Stimulated activated naive B cell treated with anti-CD40 and anti-IgM and Interleukin-4, amounts not matched to agents 10 μg/mL and 1 μg/mL and 100 μg/mL, for 72 hours (primary cell): ENCODE data around the gene CEP112.
"Not testable (repeated sequence)": the region's sequence is repeated elsewhere in the genome, so short reads cannot be mapped to it uniquely, and the experiment has no call there.

ENCODE experiments used
- ATAC-seq, 2 donors: fragments of 150-1000 bp; cut with Tn5 transposase; replicated peaks; 2 replicates each; pipeline ENCODE4 v1.10.0; 2021; ENCODE audit warnings: moderate library complexity in 1 of 2
- DNase-seq: peaks from one replicate; pipeline ENCODE4 v3.0.0; 2021
- H3K27ac Mint-ChIP-seq: one replicate; pipeline ENCODE4 v1.8.0; 2022; ENCODE audit warnings: mild to moderate bottlenecking, mixed read lengths
- H3K27me3 Mint-ChIP-seq, 2 donors: one replicate each; pipeline ENCODE4 v1.8.0; 2022; ENCODE audit warnings: mixed read lengths in 2 of 2
- H3K36me3 Mint-ChIP-seq, 2 donors: one replicate each; pipeline ENCODE4 v1.8.0; 2022; ENCODE audit warnings: mixed read lengths in 2 of 2, mild to moderate bottlenecking in 1 of 2
- H3K4me1 Mint-ChIP-seq, 2 donors: one replicate each; pipeline ENCODE4 v1.8.0; 2022; ENCODE audit warnings: mixed read lengths in 2 of 2, mild to moderate bottlenecking in 1 of 2
- H3K4me3 Mint-ChIP-seq, 2 donors: one replicate each; pipeline ENCODE4 v1.8.0; 2022; ENCODE audit warnings: mild to moderate bottlenecking in 2 of 2, mixed read lengths in 2 of 2, moderate library complexity in 1 of 2
- H3K9me3 Mint-ChIP-seq, 2 donors: one replicate each; pipeline ENCODE4 v1.8.0; 2022; ENCODE audit warnings: mixed read lengths in 2 of 2, mild to moderate bottlenecking in 1 of 2

Gene CEP112

GRCh38 chr17:65855675-65856074 is 336.3 kb downstream of the CEP112 start:
- H3K27ac Mint-ChIP-seq = no peak overlapping the region
- no peaks in the 10 kb centered on the region for H3K9me3 Mint-ChIP-seq
- ATAC-seq = no peak
- no peaks in the 10 kb centered on the region for H3K4me1 Mint-ChIP-seq
- H3K36me3 Mint-ChIP-seq = no peaks in the 10 kb centered on the region
- peaks cover 0 to under 1% of the 10 kb centered on the region in 2 donors for H3K27me3 Mint-ChIP-seq
- no peak overlapping the region for H3K4me3 Mint-ChIP-seq
- DNase-seq = no peak

DNA sequence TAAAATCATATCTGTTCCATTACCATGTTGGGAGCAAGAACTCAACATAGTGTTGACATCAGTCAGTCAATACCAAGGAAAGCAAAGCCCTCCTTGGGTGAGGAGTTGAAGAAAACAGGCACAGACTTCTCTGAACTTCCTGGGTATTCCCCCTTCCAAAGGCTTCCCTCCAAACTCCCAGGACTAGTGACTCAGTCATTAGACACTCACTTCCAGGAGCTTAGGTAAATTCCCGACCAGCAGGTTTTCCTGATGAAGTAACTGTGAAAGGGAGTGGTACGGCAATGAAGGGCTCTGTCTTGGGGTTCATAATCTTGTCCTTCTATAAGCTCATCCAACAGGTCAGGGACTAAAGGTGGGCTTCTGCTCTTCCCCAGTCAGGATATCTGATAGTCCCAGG is 336.7 kb downstream of the CEP112 start:
- ATAC-seq (no peak), DNase-seq (no peak)
- H3K9me3 Mint-ChIP-seq = no peaks in the 10 kb centered on the region
- H3K4me1 Mint-ChIP-seq = no peaks in the 10 kb centered on the region
- no peaks in the 10 kb centered on the region for H3K36me3 Mint-ChIP-seq
- no peak overlapping the region for H3K4me3 Mint-ChIP-seq
- H3K27ac Mint-ChIP-seq = no peak overlapping the region
- H3K27me3 Mint-ChIP-seq = no peaks in the 10 kb centered on the region

DNA sequence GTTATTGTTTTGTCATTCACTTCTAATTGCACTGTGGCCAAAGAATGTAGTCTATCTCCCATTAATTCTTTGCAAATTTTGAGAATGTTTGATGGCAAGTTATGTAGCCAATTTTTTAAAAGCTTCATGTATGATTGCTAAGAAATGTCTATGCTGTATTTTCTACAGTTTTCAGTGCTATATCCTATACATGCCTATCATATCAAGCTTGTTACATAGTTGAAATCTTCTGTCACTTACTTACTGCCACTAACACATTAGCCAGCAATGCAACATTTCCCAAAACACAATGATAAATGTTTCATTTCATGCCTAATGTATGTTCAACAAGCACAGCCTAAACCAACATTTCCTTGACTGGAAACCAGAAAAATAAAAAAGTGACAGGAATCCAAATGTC is 338.1 kb downstream of the CEP112 start:
- DNase-seq (no peak), ATAC-seq (no peak)
- no peak overlapping the region for H3K27ac Mint-ChIP-seq
- H3K4me3 Mint-ChIP-seq = no peak overlapping the region
- no peaks in the 10 kb centered on the region for H3K36me3 Mint-ChIP-seq
- no peaks in the 10 kb centered on the region for H3K4me1 Mint-ChIP-seq
- no peaks in the 10 kb centered on the region for H3K9me3 Mint-ChIP-seq
- H3K27me3 Mint-ChIP-seq = no peaks in the 10 kb centered on the region

- no peaks in the 10 kb centered on the region for H3K4me1 Mint-ChIP-seq
- no peak overlapping the region for H3K27ac Mint-ChIP-seq
Measured at GRCh38 chr17:65852911-65853310, 339.0 kb downstream of the CEP112 start.

GRCh38 chr17:65851965-65852736 is 339.8 kb downstream of the CEP112 start:
- DNase-seq (no peak), ATAC-seq (no peak)
- H3K36me3 Mint-ChIP-seq = no peaks in the 10 kb centered on the region
- no peak overlapping the region for H3K4me3 Mint-ChIP-seq
- H3K27ac Mint-ChIP-seq = no peak overlapping the region
- H3K27me3 Mint-ChIP-seq = no peaks in the 10 kb centered on the region
- H3K9me3 Mint-ChIP-seq = no peaks in the 10 kb centered on the region
- no peaks in the 10 kb centered on the region for H3K4me1 Mint-ChIP-seq

More at GRCh38 chr17:65852911-65853310, 339.0 kb downstream of the CEP112 start:
- Mint-ChIP-seq H3K27me3 (no peaks in the 10 kb centered on the region), H3K9me3 (no peaks in the 10 kb centered on the region), H3K4me3 (no peak overlapping the region), H3K36me3 (no peaks in the 10 kb centered on the region)
- DNase-seq (no peak), ATAC-seq (no peak)

GRCh38 chr17:65850486-65850885 is 341.4 kb downstream of the CEP112 start:
- no peak for DNase-seq
- H3K27ac Mint-ChIP-seq = no peak overlapping the region

GRCh38 chr17:65848751-65849150 is 343.2 kb downstream of the CEP112 start:
- no peak for ATAC-seq
- no peak overlapping the region for H3K27ac Mint-ChIP-seq

More at GRCh38 chr17:65850486-65850885, 341.4 kb downstream of the CEP112 start:
- H3K9me3 Mint-ChIP-seq = no peaks in the 10 kb centered on the region
- H3K4me1 Mint-ChIP-seq = no peaks in the 10 kb centered on the region
- H3K27me3 Mint-ChIP-seq = no peaks in the 10 kb centered on the region
- H3K4me3 Mint-ChIP-seq = no peak overlapping the region
- ATAC-seq = peak; percentile 87 to 97
- H3K36me3 Mint-ChIP-seq = no peaks in the 10 kb centered on the region

DNA sequence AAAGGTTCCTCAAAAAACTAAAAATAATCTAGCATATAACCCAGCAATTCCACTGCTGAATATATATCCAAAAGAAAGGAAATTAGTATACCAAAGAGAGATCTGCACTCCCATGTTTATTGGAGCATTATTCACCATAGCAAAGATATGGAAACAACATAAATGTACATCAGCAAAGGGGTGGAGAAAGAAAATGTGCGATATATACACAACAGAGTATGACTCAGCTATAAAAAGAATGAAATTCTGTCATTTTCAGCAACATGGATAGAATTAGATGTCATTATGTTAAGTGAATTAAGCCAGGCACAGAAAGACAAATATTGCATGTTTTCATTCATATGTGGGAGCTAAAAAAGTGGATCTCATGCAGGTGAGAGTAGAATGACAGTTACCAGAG is 350.8 kb downstream of the CEP112 start:
- Mint-ChIP-seq H3K36me3 (peaks cover 0 to 4% of the 10 kb centered on the region in 2 donors), H3K9me3 (peaks cover 8 to 11% of the 10 kb centered on the region in 2 donors), H3K27ac (no peak overlapping the region), H3K27me3 (no peaks in the 10 kb centered on the region), H3K4me1 (no peaks in the 10 kb centered on the region), H3K4me3 (no peak overlapping the region)
- DNase-seq (no peak), ATAC-seq (no peak)

More at GRCh38 chr17:65848751-65849150, 343.2 kb downstream of the CEP112 start:
- no peak overlapping the region for H3K4me3 Mint-ChIP-seq
- no peaks in the 10 kb centered on the region for H3K4me1 Mint-ChIP-seq
- H3K9me3 Mint-ChIP-seq = no peaks in the 10 kb centered on the region
- no peaks in the 10 kb centered on the region for H3K36me3 Mint-ChIP-seq
- DNase-seq = no peak
- H3K27me3 Mint-ChIP-seq = no peaks in the 10 kb centered on the region

- not testable (repeated sequence) for H3K27me3 Mint-ChIP-seq, ATAC-seq, DNase-seq, H3K4me1 Mint-ChIP-seq, H3K27ac Mint-ChIP-seq, H3K4me3 Mint-ChIP-seq
- Mint-ChIP-seq H3K36me3 (peaks cover 9 to 22% of the 10 kb centered on the region in 2 donors), H3K9me3 (peaks cover 23 to 30% of the 10 kb centered on the region in 2 donors)
Measured at GRCh38 chr17:65837232-65837631, 354.7 kb downstream of the CEP112 start.

DNA sequence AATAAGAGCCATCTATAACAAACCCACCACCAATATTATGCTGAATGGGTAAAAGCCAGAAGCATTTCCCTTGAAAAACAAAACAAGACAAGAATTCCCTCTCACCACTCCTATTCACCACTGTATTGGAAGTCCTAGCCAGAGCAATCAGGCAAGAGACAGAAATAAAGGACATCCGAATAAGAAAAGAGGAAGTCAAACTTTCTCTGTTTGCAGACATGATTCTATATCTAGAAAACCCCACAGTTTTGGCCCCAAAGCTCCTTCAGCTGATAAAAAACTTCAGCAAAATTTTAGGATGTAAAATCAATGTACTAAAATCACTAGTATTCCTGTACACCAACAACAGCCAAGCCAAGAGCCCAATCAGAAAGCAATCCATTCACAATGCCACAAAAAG is 358.7 kb downstream of the CEP112 start:
- Mint-ChIP-seq H3K27me3 (peaks cover 0 to 5% of the 10 kb centered on the region in 2 donors), H3K27ac (no peak overlapping the region), H3K4me1 (peaks cover 0 to 2% of the 10 kb centered on the region in 2 donors), H3K36me3 (peaks cover 16 to 30% of the 10 kb centered on the region in 2 donors), H3K4me3 (no peak overlapping the region), H3K9me3 (peaks cover 25 to 32% of the 10 kb centered on the region in 2 donors)
- DNase-seq = no peak
- ATAC-seq = no peak

DNA sequence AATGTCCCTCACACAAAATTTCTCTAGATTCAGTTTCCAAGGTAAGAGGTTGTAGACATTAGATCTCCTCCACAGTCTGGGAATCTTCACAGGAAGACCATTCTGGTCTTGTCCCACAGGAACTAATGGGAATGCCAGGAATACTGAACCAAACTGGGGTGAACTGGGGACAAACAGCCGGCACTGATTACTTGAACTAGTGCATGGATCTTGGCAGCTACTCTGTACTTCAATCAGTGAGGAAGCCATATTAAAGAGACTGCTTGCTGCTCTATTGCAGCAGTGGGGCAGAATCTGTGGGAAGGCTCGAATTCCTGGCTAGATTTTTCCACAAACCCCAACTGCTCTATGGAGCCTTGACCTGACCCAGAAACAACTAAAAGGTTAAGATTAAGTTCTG is 361.6 kb downstream of the CEP112 start:
- DNase-seq (no peak), ATAC-seq (no peak)
- no peak overlapping the region for H3K27ac Mint-ChIP-seq
- H3K9me3 Mint-ChIP-seq = peaks cover 26 to 33% of the 10 kb centered on the region in 2 donors
- H3K27me3 Mint-ChIP-seq = peaks cover 0 to 5% of the 10 kb centered on the region in 2 donors
- H3K4me3 Mint-ChIP-seq = no peak overlapping the region
- H3K4me1 Mint-ChIP-seq = peaks cover 10% of the 10 kb centered on the region in 2 donors
- peaks cover 16 to 29% of the 10 kb centered on the region in 2 donors for H3K36me3 Mint-ChIP-seq

GRCh38 chr17:65826577-65826976 is 365.4 kb downstream of the CEP112 start:
- H3K27ac Mint-ChIP-seq, ATAC-seq: not testable (repeated sequence)
- H3K4me1 Mint-ChIP-seq = peaks cover 8 to 14% of the 10 kb centered on the region in 2 donors

DNA sequence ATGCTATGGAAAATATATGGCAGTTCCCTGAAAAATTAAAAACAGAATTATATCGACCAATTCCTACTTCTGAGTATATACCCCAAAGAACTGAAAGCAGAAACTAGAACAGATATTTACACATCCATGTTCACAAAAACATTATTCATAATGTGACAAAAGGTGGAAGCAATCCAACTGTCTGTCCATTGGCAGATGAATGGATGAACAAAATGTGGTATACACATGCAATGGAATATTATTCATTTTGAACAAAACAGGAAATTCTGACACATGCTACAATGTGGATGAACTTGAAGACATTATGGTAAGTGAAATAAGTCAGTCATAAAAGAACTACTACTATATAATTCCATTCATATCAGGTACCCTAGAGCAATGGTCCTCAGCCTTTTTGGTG is 367.0 kb downstream of the CEP112 start:
- ATAC-seq (no peak), DNase-seq (no peak)
- Mint-ChIP-seq H3K27me3 (peaks cover 0 to 4% of the 10 kb centered on the region in 2 donors), H3K27ac (no peak overlapping the region), H3K4me1 (peaks cover 8 to 14% of the 10 kb centered on the region in 2 donors), H3K9me3 (peaks cover 3 to 7% of the 10 kb centered on the region in 2 donors), H3K4me3 (no peak overlapping the region), H3K36me3 (no peaks in the 10 kb centered on the region)

More at GRCh38 chr17:65826577-65826976, 365.4 kb downstream of the CEP112 start:
- not testable (repeated sequence) for H3K27me3 Mint-ChIP-seq, H3K9me3 Mint-ChIP-seq, H3K4me3 Mint-ChIP-seq, DNase-seq, H3K36me3 Mint-ChIP-seq

DNA sequence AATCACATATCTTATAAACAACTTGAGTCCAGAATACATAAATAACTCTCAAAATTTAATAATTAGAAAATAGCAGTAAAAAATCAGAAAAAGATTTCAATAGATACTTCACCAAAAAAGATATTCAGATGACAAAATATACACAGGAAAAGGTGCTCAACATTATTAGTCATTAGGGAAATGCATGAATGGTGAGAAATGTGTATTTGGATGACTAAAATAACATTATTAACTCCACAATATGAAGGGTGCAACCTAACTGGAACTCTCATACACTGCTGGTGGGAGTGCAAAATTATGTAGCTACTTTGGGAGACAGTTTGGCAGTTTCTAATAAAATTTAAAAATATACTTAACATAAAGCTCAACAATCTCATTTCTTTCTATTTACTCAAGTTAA is 368.2 kb downstream of the CEP112 start:
- no peak overlapping the region for H3K4me3 Mint-ChIP-seq
- H3K36me3 Mint-ChIP-seq = no peaks in the 10 kb centered on the region
- peaks cover 3 to 7% of the 10 kb centered on the region in 2 donors for H3K9me3 Mint-ChIP-seq
- peaks cover 4 to 6% of the 10 kb centered on the region in 2 donors for H3K27me3 Mint-ChIP-seq
- H3K27ac Mint-ChIP-seq = no peak overlapping the region
- ATAC-seq = no peak
- DNase-seq = no peak
- H3K4me1 Mint-ChIP-seq = peaks cover 8 to 14% of the 10 kb centered on the region in 2 donors

DNA sequence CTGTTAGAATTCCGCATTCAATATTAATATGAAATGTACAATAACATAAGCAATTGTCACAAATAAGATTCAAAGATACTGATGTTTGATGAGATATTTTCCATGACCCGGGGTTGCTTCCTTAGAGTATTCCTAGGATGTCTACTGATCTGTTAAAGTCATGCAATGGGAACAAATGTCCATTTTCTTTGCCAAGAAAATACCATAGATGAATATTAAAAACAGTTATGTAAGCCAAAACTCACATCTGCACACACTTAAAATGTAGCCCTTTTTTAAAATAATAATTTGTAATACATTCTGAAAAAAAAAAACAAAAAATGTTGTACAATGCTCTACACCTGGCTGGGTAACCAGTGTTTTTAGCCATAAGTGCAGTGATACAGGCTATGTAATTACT is 371.1 kb downstream of the CEP112 start:
- H3K36me3 Mint-ChIP-seq = no peaks in the 10 kb centered on the region
- H3K4me1 Mint-ChIP-seq = peaks cover 2 to 8% of the 10 kb centered on the region in 2 donors
- H3K9me3 Mint-ChIP-seq = peaks cover 0 to 2% of the 10 kb centered on the region in 2 donors
- no peak for DNase-seq
- no peak for ATAC-seq
- H3K27ac Mint-ChIP-seq = no peak overlapping the region
- no peak overlapping the region for H3K4me3 Mint-ChIP-seq
- peaks cover 4 to 14% of the 10 kb centered on the region in 2 donors for H3K27me3 Mint-ChIP-seq
